Renal cortical epithelial cell (primary cell): ENCODE results near the gene NPBWR2. TPM values are rescaled to one million over a fixed set of nuclear protein-coding genes. Genes with fewer than 3 reads are reported as not detected.
"Not testable (repeated sequence)": the region's sequence is repeated elsewhere in the genome, so short reads cannot be mapped to it uniquely, and the experiment has no call there.

ENCODE experiments used
- DNase-seq: peaks from one replicate; pipeline ENCODE4 v3.0.0-alpha.2; 2011; ENCODE audit warnings: low read depth
- total RNA-seq: library from RNA; depleted of rRNA; stranded (reverse); fragments of >200 nt; gene quantifications from 2 replicates; pipeline ENCODE4 v1.2.3, GENCODE V29; 2014

Gene NPBWR2
- total RNA-seq, 1 donor from 2014 or later = not detected

GRCh38 chr20:64144144-64144912, 37.0 kb upstream of the NPBWR2 start:
- DNase-seq = no peak

GRCh38 chr20:64143018-64143801, 35.8 kb upstream of the NPBWR2 start:
- DNase-seq = no peak

GRCh38 chr20:64142590-64142989, 35.2 kb upstream of the NPBWR2 start:
- DNase-seq = no peak

- DNase-seq = no peak
Observed at GRCh38 chr20:64140956-64141355, 33.6 kb upstream of the NPBWR2 start.

- no peak for DNase-seq
Observed at GRCh38 chr20:64140061-64140931, 32.9 kb upstream of the NPBWR2 start.

GRCh38 chr20:64139199-64140060, 32.1 kb upstream of the NPBWR2 start:
- DNase-seq = no peak

GRCh38 chr20:64138276-64138815, 31.0 kb upstream of the NPBWR2 start:
- no peak for DNase-seq

- no peak for DNase-seq
Observed at GRCh38 chr20:64137598-64138031, 30.2 kb upstream of the NPBWR2 start.

GRCh38 chr20:64136004-64136710, 28.8 kb upstream of the NPBWR2 start:
- no peak for DNase-seq

GRCh38 chr20:64134744-64135143, 27.4 kb upstream of the NPBWR2 start:
- not testable (repeated sequence) for DNase-seq

- DNase-seq = no peak
Observed at GRCh38 chr20:64133951-64134407, 26.6 kb upstream of the NPBWR2 start.

- no peak for DNase-seq
Observed at GRCh38 chr20:64131406-64131805, 24.0 kb upstream of the NPBWR2 start.

- DNase-seq = no peak
Observed at GRCh38 chr20:64130876-64131275, 23.5 kb upstream of the NPBWR2 start.

GRCh38 chr20:64130271-64130670, 22.9 kb upstream of the NPBWR2 start:
- DNase-seq = no peak

- DNase-seq = no peak
Observed at GRCh38 chr20:64129146-64129782, 21.9 kb upstream of the NPBWR2 start.

- not testable (repeated sequence) for DNase-seq
Observed at GRCh38 chr20:64123517-64123916, 16.2 kb upstream of the NPBWR2 start.

GRCh38 chr20:64122927-64123326, 15.6 kb upstream of the NPBWR2 start:
- DNase-seq = not testable (repeated sequence)

- DNase-seq = no peak
Observed at GRCh38 chr20:64121586-64121985, 14.2 kb upstream of the NPBWR2 start.

- no peak for DNase-seq
Observed at GRCh38 chr20:64119681-64120341, 12.4 kb upstream of the NPBWR2 start.
